Activated naive CD8-positive, alpha-beta T cell (primary cell): ENCODE data around the gene ABHD6.
"Not testable (repeated sequence)": the region's sequence is repeated elsewhere in the genome, so short reads cannot be mapped to it uniquely, and the experiment has no call there.

Experiments
- H3K27ac Mint-ChIP-seq: one replicate; pipeline ENCODE4 v1.8.0; 2021; ENCODE audit warnings: mixed read lengths
- H3K27me3 Mint-ChIP-seq: one replicate; pipeline ENCODE4 v1.8.0; 2021; ENCODE audit warnings: mixed read lengths
- H3K36me3 Mint-ChIP-seq: one replicate; pipeline ENCODE4 v1.8.0; 2021; ENCODE audit warnings: mixed read lengths
- H3K4me1 Mint-ChIP-seq: one replicate; pipeline ENCODE4 v1.8.0; 2021; ENCODE audit warnings: low read depth, mixed read lengths
- H3K4me3 Mint-ChIP-seq: one replicate; pipeline ENCODE4 v1.8.0; 2021; ENCODE audit warnings: mild to moderate bottlenecking, mixed read lengths
- H3K9me3 Mint-ChIP-seq: one replicate; pipeline ENCODE4 v1.8.0; 2021; ENCODE audit warnings: low read depth, mixed read lengths

ABHD6 gene

GRCh38 chr3:58326267-58326900 lies 88.8 kb downstream of the ABHD6 start:
- Mint-ChIP-seq H3K9me3 (no peaks in the 10 kb centered on the region), H3K4me3 (no peak overlapping the region), H3K36me3 (no peaks in the 10 kb centered on the region), H3K4me1 (peaks cover 30% of the 10 kb centered on the region), H3K27me3 (no peaks in the 10 kb centered on the region), H3K27ac (peak overlapping the region; percentile 28)

GRCh38 chr3:58329150-58329921 lies 91.7 kb downstream of the ABHD6 start:
- H3K4me1 Mint-ChIP-seq, result peaks cover 32% of the 10 kb centered on the region
- H3K27me3 Mint-ChIP-seq, result no peaks in the 10 kb centered on the region
- H3K27ac Mint-ChIP-seq, result no peak overlapping the region
- H3K9me3 Mint-ChIP-seq, result no peaks in the 10 kb centered on the region
- no peaks in the 10 kb centered on the region for H3K36me3 Mint-ChIP-seq
- H3K4me3 Mint-ChIP-seq, result no peak overlapping the region

- H3K4me3 Mint-ChIP-seq, result no peak overlapping the region
- H3K36me3 Mint-ChIP-seq, result no peaks in the 10 kb centered on the region
- peak overlapping the region; percentile 24 for H3K27ac Mint-ChIP-seq
- no peaks in the 10 kb centered on the region for H3K27me3 Mint-ChIP-seq
- H3K9me3 Mint-ChIP-seq, result no peaks in the 10 kb centered on the region
- peaks cover 33% of the 10 kb centered on the region for H3K4me1 Mint-ChIP-seq
These were observed 92.4 kb downstream of the ABHD6 start for GRCh38 chr3:58329922-58330413.

GRCh38 chr3:58331593-58332152 lies 94.1 kb downstream of the ABHD6 start:
- Mint-ChIP-seq H3K36me3 (peaks cover 7% of the 10 kb centered on the region), H3K4me3 (peak overlapping the region; percentile 74), H3K9me3 (no peaks in the 10 kb centered on the region), H3K27me3 (no peaks in the 10 kb centered on the region), H3K27ac (peak overlapping the region; percentile 87), H3K4me1 (peaks cover 37% of the 10 kb centered on the region)

GRCh38 chr3:58332575-58333188 lies 95.1 kb downstream of the ABHD6 start, which contains the start of gene PXK:
Gene PXK, plus strand, starts transcription at chr3:58332892. Its CDS starts 97 bp downstream, at chr3:58332989.
- H3K4me3 Mint-ChIP-seq, result peak within 1 kb of the TSS; percentile 99
- peaks cover 42% of the 10 kb centered on the region for H3K4me1 Mint-ChIP-seq
- peak within 1 kb of the TSS; percentile 95 for H3K27ac Mint-ChIP-seq
- no peaks in the 10 kb centered on the region for H3K27me3 Mint-ChIP-seq
- no peaks in the 10 kb centered on the region for H3K9me3 Mint-ChIP-seq
- H3K36me3 Mint-ChIP-seq, result peaks cover 7% of the 10 kb centered on the region

- H3K36me3 Mint-ChIP-seq, result peaks cover 7% of the 10 kb centered on the region
- H3K27ac Mint-ChIP-seq, result peak overlapping the region; percentile 95
- peaks cover 42% of the 10 kb centered on the region for H3K4me1 Mint-ChIP-seq
- H3K9me3 Mint-ChIP-seq, result no peaks in the 10 kb centered on the region
- H3K27me3 Mint-ChIP-seq, result no peaks in the 10 kb centered on the region
- peak overlapping the region; percentile 99 for H3K4me3 Mint-ChIP-seq
These were observed 95.8 kb downstream of the ABHD6 start for GRCh38 chr3:58333206-58334012.

GRCh38 chr3:58334013-58334321 lies 96.4 kb downstream of the ABHD6 start:
- Mint-ChIP-seq H3K27me3 (no peaks in the 10 kb centered on the region), H3K4me1 (peaks cover 42% of the 10 kb centered on the region), H3K9me3 (no peaks in the 10 kb centered on the region), H3K27ac (peak overlapping the region; percentile 95), H3K4me3 (peak overlapping the region; percentile 99), H3K36me3 (peaks cover 7% of the 10 kb centered on the region)

GRCh38 chr3:58334506-58334884 lies 96.9 kb downstream of the ABHD6 start:
- Mint-ChIP-seq H3K27me3 (no peaks in the 10 kb centered on the region), H3K36me3 (peaks cover 7% of the 10 kb centered on the region), H3K4me3 (peak overlapping the region; percentile 99), H3K27ac (peak overlapping the region; percentile 41), H3K9me3 (no peaks in the 10 kb centered on the region), H3K4me1 (peaks cover 42% of the 10 kb centered on the region)

GRCh38 chr3:58335652-58335947 lies 98.0 kb downstream of the ABHD6 start:
- Mint-ChIP-seq H3K4me1 (peaks cover 42% of the 10 kb centered on the region), H3K27me3 (no peaks in the 10 kb centered on the region), H3K9me3 (no peaks in the 10 kb centered on the region), H3K27ac (peak overlapping the region; percentile 93), H3K4me3 (peak overlapping the region; percentile 99), H3K36me3 (peaks cover 7% of the 10 kb centered on the region)

- peaks cover 11% of the 10 kb centered on the region for H3K36me3 Mint-ChIP-seq
- H3K27ac Mint-ChIP-seq, result peak overlapping the region; percentile 29
- H3K27me3 Mint-ChIP-seq, result no peaks in the 10 kb centered on the region
- H3K4me1 Mint-ChIP-seq, result peaks cover 42% of the 10 kb centered on the region
- peak overlapping the region; percentile 4 for H3K4me3 Mint-ChIP-seq
- no peaks in the 10 kb centered on the region for H3K9me3 Mint-ChIP-seq
These were observed 98.7 kb downstream of the ABHD6 start for GRCh38 chr3:58336135-58336882.

GRCh38 chr3:58337190-58337589 lies 99.6 kb downstream of the ABHD6 start:
- Mint-ChIP-seq H3K27me3 (no peaks in the 10 kb centered on the region), H3K4me3 (no peak overlapping the region), H3K27ac (no peak overlapping the region), H3K36me3 (peaks cover 11% of the 10 kb centered on the region), H3K9me3 (no peaks in the 10 kb centered on the region), H3K4me1 (peaks cover 36% of the 10 kb centered on the region)

GRCh38 chr3:58339146-58339545 lies 101.6 kb downstream of the ABHD6 start:
- Mint-ChIP-seq H3K4me1 (peaks cover 28% of the 10 kb centered on the region), H3K36me3 (peaks cover 16% of the 10 kb centered on the region)
- not testable (repeated sequence) for H3K27ac Mint-ChIP-seq, H3K9me3 Mint-ChIP-seq, H3K27me3 Mint-ChIP-seq, H3K4me3 Mint-ChIP-seq

- Mint-ChIP-seq H3K9me3 (no peaks in the 10 kb centered on the region), H3K36me3 (peaks cover 11% of the 10 kb centered on the region), H3K4me3 (no peak overlapping the region), H3K27ac (no peak overlapping the region), H3K27me3 (no peaks in the 10 kb centered on the region), H3K4me1 (peaks cover 12% of the 10 kb centered on the region)
These were observed 103.1 kb downstream of the ABHD6 start for GRCh38 chr3:58340594-58341244.

GRCh38 chr3:58341376-58341775 lies 103.8 kb downstream of the ABHD6 start:
- Mint-ChIP-seq H3K4me3 (no peak overlapping the region), H3K4me1 (peaks cover 13% of the 10 kb centered on the region), H3K9me3 (no peaks in the 10 kb centered on the region), H3K27me3 (no peaks in the 10 kb centered on the region), H3K27ac (no peak overlapping the region), H3K36me3 (peaks cover 9% of the 10 kb centered on the region)
